ENCODE data around the gene MED15.

MED15 gene

GRCh38 chr22:20622650-20623339 lies 115.4 kb downstream of the MED15 start:
- DNase-seq (ENCODE audit: low read depth, low spot score), result no peak

DNA sequence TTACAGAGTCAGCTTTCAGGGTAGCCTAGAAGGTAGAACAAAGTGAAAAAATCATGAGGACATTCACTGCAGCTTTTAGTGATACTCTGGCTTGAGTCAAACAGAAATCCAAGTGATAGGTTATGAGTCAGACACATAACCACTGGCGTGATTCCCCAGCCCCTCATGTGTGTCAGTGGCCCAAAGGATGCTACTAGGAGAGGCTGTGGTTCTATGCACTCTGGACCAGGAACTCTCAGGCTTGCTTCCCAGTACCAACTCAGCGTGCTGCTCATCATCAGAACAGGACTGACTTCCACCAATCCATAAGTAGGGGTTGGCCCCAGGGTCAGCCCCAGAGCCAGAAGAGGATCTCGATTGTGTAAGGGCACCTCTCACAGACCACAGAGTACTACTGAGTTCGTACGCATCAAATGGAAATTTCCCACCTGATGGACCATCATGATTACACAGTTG lies 116.8 kb downstream of the MED15 start:
- no peak for DNase-seq (ENCODE audit: low read depth, low spot score)

DNA sequence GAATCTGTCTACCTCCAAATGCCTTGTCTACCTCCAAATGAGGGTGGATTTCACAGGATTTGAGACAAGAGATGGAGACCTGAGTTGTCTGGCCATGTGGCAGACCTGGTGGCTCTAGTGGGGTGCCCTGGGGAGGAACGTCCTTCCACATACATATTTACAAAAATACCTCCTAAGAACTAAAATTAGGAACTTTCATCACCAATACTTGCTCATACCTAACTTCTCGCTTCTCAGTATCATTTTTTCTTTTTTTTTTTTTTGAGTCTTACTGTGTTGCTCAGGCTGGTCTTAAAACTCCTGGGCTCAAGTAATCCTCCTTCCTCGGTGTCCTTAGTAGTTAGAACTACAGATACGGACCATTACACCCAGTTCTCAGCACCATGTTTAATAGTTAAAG lies 117.9 kb downstream of the MED15 start:
- DNase-seq (ENCODE audit: low read depth, low spot score), result no peak

GRCh38 chr22:20626811-20627210 lies 119.4 kb downstream of the MED15 start:
- DNase-seq (ENCODE audit: low read depth, low spot score), result no peak

GRCh38 chr22:20627432-20627831 lies 120.0 kb downstream of the MED15 start:
- no peak for DNase-seq (ENCODE audit: low read depth, low spot score)

- no peak for DNase-seq (ENCODE audit: low read depth, low spot score)
Observed at GRCh38 chr22:20628081-20628939, 120.9 kb downstream of the MED15 start.

GRCh38 chr22:20629401-20629800 lies 122.0 kb downstream of the MED15 start:
- DNase-seq (ENCODE audit: low read depth, low spot score), result no peak

GRCh38 chr22:20630873-20631617 lies 123.6 kb downstream of the MED15 start:
- no peak for DNase-seq (ENCODE audit: low read depth, low spot score)

DNA sequence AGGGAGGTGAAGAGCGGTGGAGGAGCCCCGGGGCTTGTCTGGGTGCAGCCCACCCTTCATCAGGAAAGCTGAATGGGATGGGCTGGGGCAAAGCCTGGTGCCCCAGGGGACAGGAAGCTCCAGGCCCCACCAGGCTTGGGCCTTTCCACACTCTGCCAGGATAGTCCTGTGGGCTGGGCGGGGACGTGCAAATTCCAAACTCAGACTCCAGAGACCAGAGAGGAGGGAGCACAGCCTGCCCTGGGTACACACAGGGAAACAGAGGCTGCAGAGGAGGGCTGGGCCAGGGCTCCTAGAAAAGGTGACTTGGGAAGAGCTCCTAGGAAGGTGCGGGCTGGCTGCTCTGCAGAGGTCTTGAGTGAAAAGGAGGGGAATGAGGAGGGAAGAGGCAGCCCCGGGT lies 124.7 kb downstream of the MED15 start:
- DNase-seq (ENCODE audit: low read depth, low spot score), result no peak

GRCh38 chr22:20632518-20632917 lies 125.1 kb downstream of the MED15 start:
- DNase-seq (ENCODE audit: low read depth, low spot score), result no peak

DNA sequence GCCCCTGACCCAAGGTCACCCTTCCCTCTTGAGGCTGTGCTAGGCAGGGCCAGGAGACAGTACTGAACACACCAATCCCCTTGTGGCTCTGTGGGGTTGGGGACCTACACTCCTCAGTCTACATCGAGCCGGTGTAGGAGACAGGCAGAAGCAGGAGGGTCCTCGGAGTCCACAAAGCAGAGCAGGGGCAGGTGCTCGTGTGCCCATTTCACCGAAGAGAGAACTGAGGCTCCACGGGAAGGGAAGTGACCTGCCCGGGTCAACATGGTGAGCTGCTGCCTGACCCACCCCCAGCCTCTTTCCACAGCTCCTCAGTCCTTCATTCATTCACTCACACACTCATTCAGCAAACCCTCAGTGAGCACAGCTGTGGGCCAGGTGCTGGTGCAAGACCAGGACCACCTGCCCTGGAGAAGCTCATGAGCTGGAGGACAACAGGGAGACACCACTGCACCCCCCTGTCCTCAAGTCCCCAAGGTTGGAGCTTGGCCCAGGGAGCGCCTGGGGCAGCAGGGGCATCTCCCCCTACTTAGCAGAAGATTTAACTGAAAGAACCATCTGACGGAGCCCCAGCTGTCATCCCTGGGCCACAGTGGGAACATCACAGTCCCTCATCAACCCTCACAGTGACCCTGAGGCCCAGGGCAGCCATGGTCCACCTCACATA lies 127.3 kb downstream of the MED15 start:
- DNase-seq (ENCODE audit: low read depth, low spot score), result no peak

DNA sequence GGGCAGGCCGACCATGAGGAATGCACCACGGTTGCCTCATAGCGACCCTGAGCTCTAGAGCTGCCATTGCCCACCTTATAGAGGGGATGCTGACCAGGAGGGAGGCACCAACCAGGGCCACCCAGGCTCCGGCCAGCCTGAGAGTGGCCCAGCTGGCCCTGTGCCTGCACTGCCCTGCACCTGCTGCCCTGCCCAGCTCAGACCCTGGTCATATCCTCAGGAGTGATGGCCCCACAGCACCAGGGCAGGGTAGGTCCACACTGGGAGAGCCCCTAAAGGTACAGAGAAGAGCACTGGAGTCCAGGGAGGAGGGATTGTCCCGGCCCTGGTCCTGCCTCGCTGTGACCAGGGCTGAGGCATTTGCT lies 127.8 kb downstream of the MED15 start:
- DNase-seq (ENCODE audit: low read depth, low spot score), result no peak

DNA sequence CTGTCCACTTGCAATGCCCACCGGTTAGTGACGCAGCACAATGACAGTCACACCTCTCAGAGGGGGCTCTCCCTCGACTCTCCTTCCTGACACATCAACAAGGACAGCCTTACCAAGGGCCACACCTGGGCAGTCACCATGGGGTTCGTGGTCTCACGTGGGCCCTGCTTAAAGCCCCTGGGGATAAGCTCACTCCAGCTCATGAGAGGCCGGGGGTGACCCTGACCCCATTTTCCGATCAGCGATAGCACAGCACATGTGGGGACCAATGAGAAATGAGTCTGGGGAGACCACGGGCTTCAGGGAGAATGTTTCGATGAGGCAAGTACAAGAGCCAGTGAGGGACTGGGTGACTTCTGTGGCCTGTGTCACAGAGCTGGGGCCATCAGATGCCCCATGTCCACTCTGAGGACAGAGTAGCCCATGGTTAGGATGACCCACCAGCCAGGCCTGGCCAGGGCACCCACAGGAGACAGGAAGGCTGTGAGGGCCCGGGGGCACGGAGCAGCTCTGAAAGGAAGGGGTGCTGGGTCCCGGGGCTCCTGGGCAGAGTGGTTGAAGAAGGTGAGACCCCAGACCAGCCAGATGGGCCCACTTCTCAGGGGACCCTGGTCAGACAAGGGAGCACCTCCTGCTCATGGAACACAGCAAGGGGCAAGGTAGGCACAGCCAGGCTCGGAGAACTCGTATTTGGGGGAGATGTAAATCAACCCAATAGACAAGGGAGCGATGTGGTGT lies 128.8 kb downstream of the MED15 start:
- no peak for DNase-seq (ENCODE audit: low read depth, low spot score)

GRCh38 chr22:20636945-20637344 lies 129.5 kb downstream of the MED15 start:
- DNase-seq (ENCODE audit: low read depth, low spot score), result no peak

All from brain pericyte (primary cell).